ENCODE measurements around the gene WWOX.

DNA sequence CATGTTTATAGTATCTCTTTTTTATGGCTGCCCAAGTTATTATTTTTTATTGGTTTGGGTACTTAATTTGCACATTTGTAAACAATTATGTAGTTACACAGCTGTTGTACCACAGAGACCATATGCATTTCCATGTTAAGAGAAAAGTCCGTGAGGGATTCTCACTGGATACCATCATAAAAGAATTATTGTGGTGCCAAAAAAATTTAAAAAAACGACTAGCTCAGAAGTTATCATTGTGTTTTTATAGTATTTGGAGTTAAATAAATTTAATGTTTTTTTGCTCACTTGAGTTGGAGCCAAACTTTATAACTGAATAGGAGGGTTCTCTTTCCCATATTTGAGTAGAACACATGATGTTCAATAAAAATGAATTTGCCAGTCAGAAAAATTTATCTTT, 618.7 kb downstream of the WWOX start:
- TF ChIP-seq EZH2 (IDR thresholded peaks at IDR 0.05; ENCODE audit: borderline replicate concordance, low read depth, low read length, severe bottlenecking) (no peak), POLR2A (IDR thresholded peaks at IDR 0.05; ENCODE audit: low read depth, low read length) (no peak), POLR2AphosphoS5 (IDR thresholded peaks at IDR 0.05; ENCODE audit: insufficient read depth, low read depth, low read length) (no peak)
- TF ChIP-seq, protein P1, sequence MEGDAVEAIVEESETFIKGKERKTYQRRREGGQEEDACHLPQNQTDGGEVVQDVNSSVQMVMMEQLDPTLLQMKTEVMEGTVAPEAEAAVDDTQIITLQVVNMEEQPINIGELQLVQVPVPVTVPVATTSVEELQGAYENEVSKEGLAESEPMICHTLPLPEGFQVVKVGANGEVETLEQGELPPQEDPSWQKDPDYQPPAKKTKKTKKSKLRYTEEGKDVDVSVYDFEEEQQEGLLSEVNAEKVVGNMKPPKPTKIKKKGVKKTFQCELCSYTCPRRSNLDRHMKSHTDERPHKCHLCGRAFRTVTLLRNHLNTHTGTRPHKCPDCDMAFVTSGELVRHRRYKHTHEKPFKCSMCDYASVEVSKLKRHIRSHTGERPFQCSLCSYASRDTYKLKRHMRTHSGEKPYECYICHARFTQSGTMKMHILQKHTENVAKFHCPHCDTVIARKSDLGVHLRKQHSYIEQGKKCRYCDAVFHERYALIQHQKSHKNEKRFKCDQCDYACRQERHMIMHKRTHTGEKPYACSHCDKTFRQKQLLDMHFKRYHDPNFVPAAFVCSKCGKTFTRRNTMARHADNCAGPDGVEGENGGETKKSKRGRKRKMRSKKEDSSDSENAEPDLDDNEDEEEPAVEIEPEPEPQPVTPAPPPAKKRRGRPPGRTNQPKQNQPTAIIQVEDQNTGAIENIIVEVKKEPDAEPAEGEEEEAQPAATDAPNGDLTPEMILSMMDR (IDR thresholded peaks at IDR 0.05; ENCODE audit: extremely low read depth in 1 of 2, insufficient read depth in 1 of 2, low read depth in 1 of 2, low read length in 2 of 2): no peak
- TF ChIP-seq, protein P2, sequence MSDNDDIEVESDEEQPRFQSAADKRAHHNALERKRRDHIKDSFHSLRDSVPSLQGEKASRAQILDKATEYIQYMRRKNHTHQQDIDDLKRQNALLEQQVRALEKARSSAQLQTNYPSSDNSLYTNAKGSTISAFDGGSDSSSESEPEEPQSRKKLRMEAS (IDR thresholded peaks at IDR 0.05; ENCODE audit: insufficient read depth, insufficient read length): no peak
